GM23338 (cell line): Measurements from ENCODE around the gene PIGV.

Experiments
- CREB1 ChIP-seq: fragments of 250-450 bp; sonication (Bioruptor Pico); IDR thresholded peaks from 2 replicates; pipeline ENCODE4 v1.5.0; 2020; ENCODE audit warnings: low read depth, mild to moderate bottlenecking, moderate library complexity
- EZH2 ChIP-seq: fragments of 200-600 bp; sonication (generic); IDR thresholded peaks from one replicate; pipeline ENCODE4 v1.8.0; 2017; ENCODE audit warnings: antibody characterized with exemption, mild to moderate bottlenecking, low read depth; ENCODE audit not compliant: unreplicated experiment
- EZH2phosphoT487 ChIP-seq: fragments of 200-600 bp; sonication (generic); IDR thresholded peaks from one replicate; pipeline ENCODE4 v1.8.1; 2018; ENCODE audit warnings: antibody characterized with exemption; ENCODE audit not compliant: unreplicated experiment
- JUNB ChIP-seq: IDR thresholded peaks from one replicate; pipeline ENCODE4 v1.6.1; 2016; ENCODE audit warnings: antibody characterized with exemption; ENCODE audit not compliant: unreplicated experiment
- NANOG ChIP-seq: IDR thresholded peaks from 2 replicates; pipeline ENCODE4 v1.6.1; 2016; ENCODE audit warnings: antibody characterized with exemption, borderline replicate concordance
- POLR2AphosphoS5 ChIP-seq: IDR thresholded peaks from 2 replicates; pipeline ENCODE4 v1.6.1; 2016; ENCODE audit warnings: antibody characterized with exemption, low read depth
- REST ChIP-seq: IDR thresholded peaks from one replicate; pipeline ENCODE4 v1.6.1; 2018; ENCODE audit warnings: antibody characterized with exemption; ENCODE audit not compliant: unreplicated experiment
- STAT1 ChIP-seq: IDR thresholded peaks from one replicate; pipeline ENCODE4 v1.6.1; 2016; ENCODE audit warnings: antibody characterized with exemption; ENCODE audit not compliant: unreplicated experiment
- ZNF114 ChIP-seq: fragments of 250-450 bp; sonication (Bioruptor Pico); IDR thresholded peaks from 2 replicates; pipeline ENCODE4 v1.5.0; 2020; ENCODE audit warnings: mild to moderate bottlenecking, moderate library complexity
- ZNF331 ChIP-seq: fragments of 250-450 bp; sonication (Bioruptor Pico); IDR thresholded peaks from 2 replicates; pipeline ENCODE4 v1.5.0; 2020; ENCODE audit warnings: low read depth, mild to moderate bottlenecking, moderate library complexity
- TF ChIP-seq, protein P1 (sequence below), 2 experiments: fragments of 200-600 bp in 1 of 2; sonication (generic) in 1 of 2; conservative IDR thresholded peaks; 2 replicates each; pipeline versions ENCODE4 v1.5.1 to v1.6.1; 2016 to 2017; ENCODE audit warnings: antibody characterized with exemption in 2 of 2, low read depth in 2 of 2, mild to moderate bottlenecking in 2 of 2, moderate library complexity in 1 of 2
- TF ChIP-seq, protein P2 (sequence below): IDR thresholded peaks from 2 replicates; pipeline ENCODE4 v1.6.1; 2016; ENCODE audit warnings: antibody characterized with exemption

DNA sequence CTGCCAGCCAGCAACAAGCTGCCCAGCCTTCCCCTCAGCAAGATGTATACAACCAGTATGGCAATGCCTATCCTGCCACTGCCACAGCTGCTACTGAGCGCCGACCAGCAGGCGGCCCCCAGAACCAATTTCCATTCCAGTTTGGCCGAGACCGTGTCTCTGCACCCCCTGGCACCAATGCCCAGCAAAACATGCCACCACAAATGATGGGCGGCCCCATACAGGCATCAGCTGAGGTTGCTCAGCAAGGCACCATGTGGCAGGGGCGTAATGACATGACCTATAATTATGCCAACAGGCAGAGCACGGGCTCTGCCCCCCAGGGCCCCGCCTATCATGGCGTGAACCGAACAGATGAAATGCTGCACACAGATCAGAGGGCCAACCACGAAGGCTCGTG, 13.3 kb upstream of the PIGV start:
- TF ChIP-seq, protein P1, sequence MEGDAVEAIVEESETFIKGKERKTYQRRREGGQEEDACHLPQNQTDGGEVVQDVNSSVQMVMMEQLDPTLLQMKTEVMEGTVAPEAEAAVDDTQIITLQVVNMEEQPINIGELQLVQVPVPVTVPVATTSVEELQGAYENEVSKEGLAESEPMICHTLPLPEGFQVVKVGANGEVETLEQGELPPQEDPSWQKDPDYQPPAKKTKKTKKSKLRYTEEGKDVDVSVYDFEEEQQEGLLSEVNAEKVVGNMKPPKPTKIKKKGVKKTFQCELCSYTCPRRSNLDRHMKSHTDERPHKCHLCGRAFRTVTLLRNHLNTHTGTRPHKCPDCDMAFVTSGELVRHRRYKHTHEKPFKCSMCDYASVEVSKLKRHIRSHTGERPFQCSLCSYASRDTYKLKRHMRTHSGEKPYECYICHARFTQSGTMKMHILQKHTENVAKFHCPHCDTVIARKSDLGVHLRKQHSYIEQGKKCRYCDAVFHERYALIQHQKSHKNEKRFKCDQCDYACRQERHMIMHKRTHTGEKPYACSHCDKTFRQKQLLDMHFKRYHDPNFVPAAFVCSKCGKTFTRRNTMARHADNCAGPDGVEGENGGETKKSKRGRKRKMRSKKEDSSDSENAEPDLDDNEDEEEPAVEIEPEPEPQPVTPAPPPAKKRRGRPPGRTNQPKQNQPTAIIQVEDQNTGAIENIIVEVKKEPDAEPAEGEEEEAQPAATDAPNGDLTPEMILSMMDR (conservative IDR thresholded peaks at IDR 0.05; ENCODE audit: low read depth in 2 of 2), result no peak
- no peak for TF ChIP-seq JUNB
- no peak for TF ChIP-seq POLR2AphosphoS5
- no peak for TF ChIP-seq EZH2
- no peak for TF ChIP-seq ZNF331
- no peak for TF ChIP-seq REST
- TF ChIP-seq, protein P2, sequence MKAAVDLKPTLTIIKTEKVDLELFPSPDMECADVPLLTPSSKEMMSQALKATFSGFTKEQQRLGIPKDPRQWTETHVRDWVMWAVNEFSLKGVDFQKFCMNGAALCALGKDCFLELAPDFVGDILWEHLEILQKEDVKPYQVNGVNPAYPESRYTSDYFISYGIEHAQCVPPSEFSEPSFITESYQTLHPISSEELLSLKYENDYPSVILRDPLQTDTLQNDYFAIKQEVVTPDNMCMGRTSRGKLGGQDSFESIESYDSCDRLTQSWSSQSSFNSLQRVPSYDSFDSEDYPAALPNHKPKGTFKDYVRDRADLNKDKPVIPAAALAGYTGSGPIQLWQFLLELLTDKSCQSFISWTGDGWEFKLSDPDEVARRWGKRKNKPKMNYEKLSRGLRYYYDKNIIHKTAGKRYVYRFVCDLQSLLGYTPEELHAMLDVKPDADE, result no peak
- TF ChIP-seq EZH2phosphoT487, result no peak
- TF ChIP-seq STAT1, result no peak
- TF ChIP-seq NANOG, result no peak
- no peak for TF ChIP-seq CREB1 (CRISPR knock-in tag)
- no peak for TF ChIP-seq ZNF114
